HepG2 (cell line): ENCODE results near the gene TEKT3. TPM values are rescaled to one million over a fixed set of nuclear protein-coding genes. Genes with fewer than 3 reads are reported as not detected.

ENCODE experiments used
- ATAC-seq: fragments of 200-7000 bp; cut with Tn5 transposase; 3 replicates; pipeline ENCODE4 v1.9.1; 2020; ENCODE audit warnings: mild to moderate bottlenecking, moderate library complexity
- BruUV-seq: library from RNA; stranded (reverse); fragments of 400-500 nt; replicated peaks from 2 replicates; lab custom pipeline; 2021; lab: Mats Ljungman, UMichigan
- CTCF ChIA-PET: fragments of 300-600 bp; formaldehyde crosslinking; extraction: SDS; loops from one replicate; lab custom pipeline; 2021; ENCODE audit warnings: low total read pairs, inconsistent platforms, low intra/inter-chr PET ratio; lab: Yijun Ruan, JAX
- POLR2A ChIA-PET: fragments of 350-600 bp; sonication (Branson Sonifier 250); formaldehyde crosslinking; loops from one replicate; lab custom pipeline; 2020; ENCODE audit warnings: antibody characterized with exemption, inconsistent platforms; lab: Yijun Ruan, JAX
- DNase-seq: peaks from one replicate; pipeline ENCODE4 v3.0.0-alpha.2; 2015; ENCODE audit warnings: low spot score
- FAIRE-seq: peaks from 3 replicates; lab custom pipeline; 2011; peaks lifted over from hg19 to GRCh38; lab: Jason Lieb, UNC
- H2AFZ ChIP-seq: one replicate; pipeline ENCODE4 v1.6.1; 2011; ENCODE audit warnings: low read length, inconsistent platforms
- H3K27ac ChIP-seq: fragments of 300-600 bp; 3 replicates; pipeline ENCODE4 v1.8.0; 2011; ENCODE audit warnings: mixed run types, mild to moderate bottlenecking, mixed read lengths, low read length, inconsistent platforms; ENCODE audit not compliant: insufficient read depth; ENCODE audit errors: extremely low read length
- H3K27me3 ChIP-seq, 2 experiments: fragments of 200-600 bp in 1 of 2; 2 replicates in 1 of 2; 3 replicates in 1 of 2; pipeline versions ENCODE4 v1.6.0 to v1.8.0; 2011; ENCODE audit warnings: low read length in 2 of 2, mild to moderate bottlenecking in 2 of 2, moderate library complexity in 2 of 2, inconsistent platforms in 1 of 2; ENCODE audit not compliant: insufficient read depth in 2 of 2, control insufficient read depth in 1 of 2
- H3K36me3 ChIP-seq, 2 experiments: fragments of 200-600 bp in 1 of 2; replicated peaks in 1 of 2; 2 replicates in 1 of 2; 3 replicates in 1 of 2; pipeline versions ENCODE4 v1.5.1 to v1.8.0; 2011; ENCODE audit warnings: low read length in 2 of 2, inconsistent platforms in 1 of 2; ENCODE audit not compliant: insufficient read depth in 2 of 2, control insufficient read depth in 1 of 2
- H3K4me1 ChIP-seq: 2 replicates; pipeline ENCODE4 v1.5.1; 2012; ENCODE audit warnings: low read length, inconsistent platforms; ENCODE audit not compliant: insufficient read depth
- H3K4me2 ChIP-seq: 2 replicates; pipeline ENCODE4 v1.6.0; 2011; ENCODE audit warnings: low read depth, low read length, inconsistent platforms
- H3K4me3 ChIP-seq, 3 experiments: fragments of 200-600 bp in 1 of 3; sonication (generic), shearing (Covaris generic) in 1 of 3; replicated peaks in 1 of 3; 2 replicates each; pipeline ENCODE4 v1.5.1; 2011 to 2016; ENCODE audit warnings: low read length in 3 of 3, inconsistent platforms in 2 of 3, low read depth in 2 of 3, mild to moderate bottlenecking in 2 of 3, control low read depth in 1 of 3, mixed read lengths in 1 of 3; ENCODE audit not compliant: insufficient read depth in 1 of 3
- H3K79me2 ChIP-seq: one replicate; pipeline ENCODE4 v1.6.1; 2011; ENCODE audit warnings: low read length, inconsistent platforms; ENCODE audit not compliant: insufficient read depth
- H3K9ac ChIP-seq: 2 replicates; pipeline ENCODE4 v1.6.0; 2011; ENCODE audit warnings: mild to moderate bottlenecking, low read depth, low read length, inconsistent platforms; ENCODE audit not compliant: insufficient read depth
- H3K9me3 ChIP-seq: 2 replicates; pipeline ENCODE4 v1.5.1; 2012; ENCODE audit warnings: mild to moderate bottlenecking, low read length
- H4K20me1 ChIP-seq: 2 replicates; pipeline ENCODE4 v1.6.0; 2011; ENCODE audit warnings: inconsistent platforms, mild to moderate bottlenecking, low read length, moderate library complexity; ENCODE audit not compliant: insufficient read depth
- ARID5B ChIP-seq: IDR thresholded peaks from 2 replicates; pipeline ENCODE4 v1.4.0; 2020; ENCODE audit warnings: mild to moderate bottlenecking, missing genetic modification reagents
- CCDC6 ChIP-seq: sonication (generic); formaldehyde crosslinking; IDR thresholded peaks from 2 replicates; pipeline ENCODE4 v1.8.1; 2022; ENCODE audit warnings: mild to moderate bottlenecking, missing genetic modification reagents, moderate library complexity
- MAFF ChIP-seq: IDR thresholded peaks from 2 replicates; pipeline ENCODE4 v1.6.1; 2011; ENCODE audit warnings: low read depth, low read length, improper control_type of control experiment
- MAFK ChIP-seq, 2 experiments: IDR thresholded peaks in 1 of 2; conservative IDR thresholded peaks in 1 of 2; 2 replicates each; pipeline ENCODE4 v1.6.1; 2011; ENCODE audit warnings: improper control_type of control experiment in 2 of 2, low read length in 2 of 2
- ZFX ChIP-seq: sonication (generic); formaldehyde crosslinking; IDR thresholded peaks from 2 replicates; pipeline ENCODE4 v1.4.0; 2020; ENCODE audit warnings: mild to moderate bottlenecking, low read depth, missing genetic modification reagents, moderate library complexity
- WGBS: methylation state at CpG from one replicate; pipeline ENCODE4 v1.1.6; 2017; ENCODE audit warnings: low lambda C conversion rate; 5-methylcytosine and 5-hydroxymethylcytosine counted together
- in situ Hi-C: cut with HindIII; loops from 2 replicates; pipeline ENCODE4 v1.10.0; 2017; ENCODE audit warnings: low pct_unique_long_range_greater_than_20kb; ENCODE audit not compliant: extremely low pct_ligation_motif_present
- intact Hi-C: fragments of 100-400 bp; cut with micrococcal nuclease; formaldehyde crosslinking; loops from one replicate; pipeline ENCODE4 v1.10.0; 2022; ENCODE audit not compliant: unreplicated experiment
- polyA plus RNA-seq, 8 experiments: library from polyadenylated mRNA; depleted of rRNA in 3 of 8; stranded (reverse) in 7 of 8; unstranded in 1 of 8; fragments of >200 nt; fragmentation: Illumina TruSeq in 4 of 8; extraction: Trizol in 4 of 8; gene quantifications; 2 replicates each; pipeline versions ENCODE4 v1.2.1 to v1.2.3, GENCODE V29; 2011 to 2016; ENCODE audit warnings: low read depth in 4 of 8, missing spikeins in 1 of 8, mixed read lengths in 1 of 8; ENCODE audit not compliant: insufficient read depth in 1 of 8
- total RNA-seq, 5 experiments: library from RNA; depleted of rRNA; stranded (reverse); fragments of >200 nt; fragmentation: Illumina TruSeq; extraction: Trizol; gene quantifications; 2 replicates each; pipeline ENCODE4 v1.2.3, GENCODE V29; 2016; ENCODE audit warnings: low read depth in 1 of 5
- TF ChIP-seq, protein P1 (sequence below): sonication (generic); formaldehyde crosslinking; IDR thresholded peaks from 2 replicates; pipeline ENCODE4 v1.5.0; 2020; ENCODE audit warnings: missing genetic modification reagents

Gene TEKT3
- total and polyA plus RNA-seq, 2 of the 13 experiments (the other 11 are each of a cell fraction or from before 2014, with no cell fraction given) = 0.58 to 0.82 TPM

- no peak for TF ChIP-seq ARID5B
Observed at GRCh38 chr17:15384142-15384787, 42.9 kb upstream of the TEKT3 start (continued).

DNA sequence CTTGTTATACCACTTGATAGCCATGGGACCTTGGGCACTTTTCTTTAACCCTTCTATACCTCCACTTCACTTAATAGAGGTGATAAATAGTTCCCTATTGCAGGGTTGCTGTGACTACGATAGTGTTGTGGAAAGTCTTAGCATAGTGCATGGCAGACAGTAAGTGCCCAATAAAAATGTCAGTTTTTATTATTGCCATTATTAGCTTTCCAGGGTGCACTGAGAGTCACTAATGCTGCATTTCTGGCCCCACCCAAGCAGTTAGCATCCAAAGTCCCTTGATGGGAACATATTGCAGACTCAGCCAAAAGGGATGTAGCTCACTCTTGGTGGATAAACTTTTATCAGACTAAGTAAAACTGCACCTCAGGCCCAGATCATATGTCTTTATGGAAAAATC lies 41.5 kb upstream of the TEKT3 start:
- intact Hi-C loops (no loop called here), in situ Hi-C loops (no loop called here)
- DNase-seq (no peak), ATAC-seq (no peak), FAIRE-seq (no peak)
- H3K79me2 ChIP-seq = no peaks in the 10 kb centered on the region
- no TSS peak for BruUV-seq
- H4K20me1 ChIP-seq = no peaks in the 10 kb centered on the region
- H3K4me2 ChIP-seq = no peak overlapping the region
- peak; percentile 9; the same call in 1 of the 2 replicates for TF ChIP-seq MAFF
- TF ChIP-seq, protein P1, sequence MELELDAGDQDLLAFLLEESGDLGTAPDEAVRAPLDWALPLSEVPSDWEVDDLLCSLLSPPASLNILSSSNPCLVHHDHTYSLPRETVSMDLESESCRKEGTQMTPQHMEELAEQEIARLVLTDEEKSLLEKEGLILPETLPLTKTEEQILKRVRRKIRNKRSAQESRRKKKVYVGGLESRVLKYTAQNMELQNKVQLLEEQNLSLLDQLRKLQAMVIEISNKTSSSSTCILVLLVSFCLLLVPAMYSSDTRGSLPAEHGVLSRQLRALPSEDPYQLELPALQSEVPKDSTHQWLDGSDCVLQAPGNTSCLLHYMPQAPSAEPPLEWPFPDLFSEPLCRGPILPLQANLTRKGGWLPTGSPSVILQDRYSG (CRISPR knock-in tag) = no peak
- TF ChIP-seq MAFK (conservative IDR thresholded peaks at IDR 0.05 in 1 of 2, IDR thresholded peaks at IDR 0.05 in 1 of 2; ENCODE audit: low read length in 2 of 2) = peak in 1 of 2 experiments; percentile 42; a peak in 1 of 4 replicates
- TF ChIP-seq ZFX (CRISPR knock-in tag) = no peak
- TF ChIP-seq CCDC6 (CRISPR knock-in tag) = no peak
- ChIA-PET CTCF (no interaction called here), POLR2A (no interaction called here)
- WGBS = 89% methylated on average over 1 of the region's 1 CpG
- H3K27ac ChIP-seq = no peak overlapping the region
- H3K9ac ChIP-seq = no peak overlapping the region
- no peak overlapping the region for H2AFZ ChIP-seq
- H3K9me3 ChIP-seq = no peaks in the 10 kb centered on the region
- H3K4me3 ChIP-seq = no peak overlapping the region
- peaks cover 6% of the 10 kb centered on the region for H3K4me1 ChIP-seq
- H3K27me3 ChIP-seq = no peaks in the 10 kb centered on the region
- H3K36me3 ChIP-seq = no peaks in the 10 kb centered on the region
